SK-N-SH (cell line): ENCODE data around the gene LCE7A. TPM values are rescaled to one million over a fixed set of nuclear protein-coding genes. Genes with fewer than 3 reads are reported as not detected.

Source experiments
- CTCF ChIA-PET: fragments of 300-600, 350-600 bp; formaldehyde crosslinking; extraction: SDS; loops from one replicate; lab custom pipeline; 2021; lab: Yijun Ruan, JAX
- POLR2A ChIA-PET: fragments of 350-600 bp; sonication (Branson Sonifier 250); formaldehyde crosslinking; extraction: SDS; loops from one replicate; lab custom pipeline; 2020; ENCODE audit warnings: antibody characterized with exemption, inconsistent platforms; lab: Yijun Ruan, JAX
- DNase-seq: peaks from one replicate; pipeline ENCODE4 v3.0.0; 2012
- H2AFZ ChIP-seq: fragments of 200-600 bp; sonication (generic); 2 replicates; pipeline ENCODE4 v1.8.1; 2016; ENCODE audit warnings: antibody characterized with exemption, mild to moderate bottlenecking, low read depth
- H3F3A ChIP-seq: fragments of 200-600 bp; sonication (generic); replicated peaks from 2 replicates; pipeline ENCODE3; 2016; ENCODE audit warnings: antibody characterized with exemption, mild to moderate bottlenecking; ENCODE audit not compliant: insufficient read depth
- H3K27ac ChIP-seq, 2 experiments: fragments of 200-500 bp in 1 of 2; fragments of 200-600 bp in 1 of 2; sonication (Bioruptor generic) in 1 of 2; sonication (generic), shearing (Covaris generic) in 1 of 2; 2 replicates each; pipeline versions ENCODE4 v1.5.1 to v1.6.1; 2014 to 2016; ENCODE audit warnings: low read depth in 2 of 2, inconsistent platforms in 1 of 2, low read length in 1 of 2, mild to moderate bottlenecking in 1 of 2, mixed read lengths in 1 of 2
- H3K27me3 ChIP-seq: fragments of 200-600 bp; sonication (generic), shearing (Covaris generic); 2 replicates; pipeline ENCODE4 v1.6.1; 2016; ENCODE audit warnings: mixed run types; ENCODE audit not compliant: insufficient read depth
- H3K36me3 ChIP-seq, 2 experiments: fragments of 200-500 bp in 1 of 2; fragments of 200-600 bp in 1 of 2; sonication (Bioruptor generic) in 1 of 2; sonication (generic) in 1 of 2; replicated peaks in 1 of 2; 2 replicates each; pipeline versions ENCODE3 to v1.5.1; 2014 to 2016; ENCODE audit warnings: low read length in 1 of 2, mild to moderate bottlenecking in 1 of 2; ENCODE audit not compliant: insufficient read depth in 2 of 2, control insufficient read depth in 1 of 2
- H3K4me1 ChIP-seq, 2 experiments: fragments of 200-500 bp in 1 of 2; fragments of 200-600 bp in 1 of 2; sonication (Bioruptor generic) in 1 of 2; sonication (generic), shearing (Covaris generic) in 1 of 2; 2 replicates each; pipeline versions ENCODE4 v1.5.1 to v1.6.1; 2014 to 2016; ENCODE audit warnings: low read depth in 1 of 2, low read length in 1 of 2, mixed run types in 1 of 2; ENCODE audit not compliant: insufficient read depth in 2 of 2, control insufficient read depth in 1 of 2
- H3K4me2 ChIP-seq: fragments of 200-600 bp; sonication (generic), shearing (Covaris generic); 2 replicates; pipeline ENCODE4 v1.6.1; 2017; ENCODE audit warnings: mixed run types
- H3K4me3 ChIP-seq, 2 experiments: fragments of 200-500 bp in 1 of 2; fragments of 200-600 bp in 1 of 2; sonication (Bioruptor generic) in 1 of 2; sonication (generic), shearing (Covaris generic) in 1 of 2; 2 replicates each; pipeline versions ENCODE4 v1.5.1 to v1.8.1; 2014 to 2016; ENCODE audit warnings: low read depth in 2 of 2, inconsistent platforms in 1 of 2, low read length in 1 of 2, mild to moderate bottlenecking in 1 of 2, mixed read lengths in 1 of 2, moderate library complexity in 1 of 2
- H3K79me2 ChIP-seq: fragments of 200-600 bp; sonication (generic); 2 replicates; pipeline ENCODE4 v1.8.1; 2017; ENCODE audit warnings: mild to moderate bottlenecking; ENCODE audit not compliant: insufficient read depth
- H3K9ac ChIP-seq: fragments of 200-600 bp; sonication (generic); 2 replicates; pipeline ENCODE4 v1.6.1; 2017; ENCODE audit warnings: mixed run types
- H3K9me2 ChIP-seq: fragments of 200-600 bp; sonication (generic); 2 replicates; pipeline ENCODE4 v1.6.1; 2017; ENCODE audit warnings: mixed run types
- H3K9me3 ChIP-seq: fragments of 200-600 bp; sonication (generic); 2 replicates; pipeline ENCODE4 v1.6.1; 2017; ENCODE audit warnings: mixed run types, mild to moderate bottlenecking, moderate library complexity
- H4K20me1 ChIP-seq: fragments of 200-600 bp; sonication (generic); 2 replicates; pipeline ENCODE4 v1.6.1; 2017; ENCODE audit warnings: mild to moderate bottlenecking, mixed run types; ENCODE audit not compliant: insufficient read depth
- CTCF ChIP-seq: fragments of 200-600 bp; sonication (generic); IDR thresholded peaks from 2 replicates; pipeline ENCODE4 v1.6.1; 2017; ENCODE audit warnings: antibody characterized with exemption, mild to moderate bottlenecking, moderate library complexity
- EZH2phosphoT487 ChIP-seq: fragments of 200-600 bp; sonication (generic); IDR thresholded peaks from 2 replicates; pipeline ENCODE4 v1.6.1; 2017; ENCODE audit warnings: low read depth, mixed run types, mild to moderate bottlenecking, antibody characterized with exemption, moderate library complexity, borderline replicate concordance
- FOXJ3 ChIP-seq: sonication (generic); formaldehyde crosslinking; IDR thresholded peaks from 2 replicates; pipeline ENCODE4 v1.5.1; 2020; ENCODE audit warnings: mild to moderate bottlenecking, missing genetic modification reagents
- GABPA ChIP-seq: IDR thresholded peaks from 2 replicates; pipeline ENCODE4 v1.4.0; 2012; ENCODE audit warnings: low read depth, mild to moderate bottlenecking
- GATA2 ChIP-seq: sonication (generic); formaldehyde crosslinking; IDR thresholded peaks from 2 replicates; pipeline ENCODE4 v1.5.0; 2020; ENCODE audit warnings: mild to moderate bottlenecking, missing genetic modification reagents
- MAX ChIP-seq: IDR thresholded peaks from 2 replicates; pipeline ENCODE4 v1.4.0; 2012; ENCODE audit warnings: low read depth
- MEF2A ChIP-seq: IDR thresholded peaks from 2 replicates; pipeline ENCODE4 v1.4.0; 2012; ENCODE audit warnings: low read depth, borderline replicate concordance
- NFIC ChIP-seq: IDR thresholded peaks from 2 replicates; pipeline ENCODE4 v1.4.0; 2012; ENCODE audit warnings: borderline replicate concordance
- RAD21 ChIP-seq: IDR thresholded peaks from 2 replicates; pipeline ENCODE4 v1.6.1; 2012; ENCODE audit warnings: mild to moderate bottlenecking, low read length
- REST ChIP-seq: IDR thresholded peaks from 2 replicates; pipeline ENCODE4 v1.6.1; 2012; ENCODE audit warnings: mild to moderate bottlenecking, low read depth, low read length, moderate library complexity
- RFX5 ChIP-seq: IDR thresholded peaks from 2 replicates; pipeline ENCODE4 v1.6.1; 2012; ENCODE audit warnings: mild to moderate bottlenecking, improper control_type of control experiment, low read length
- RXRA ChIP-seq: IDR thresholded peaks from 2 replicates; pipeline ENCODE4 v1.4.0; 2012; ENCODE audit warnings: low read depth, mild to moderate bottlenecking, borderline replicate concordance
- SIN3A ChIP-seq: IDR thresholded peaks from 2 replicates; pipeline ENCODE4 v1.6.1; 2012; ENCODE audit warnings: low read depth, mild to moderate bottlenecking, low read length, moderate library complexity, borderline replicate concordance
- TCF12 ChIP-seq: IDR thresholded peaks from 2 replicates; pipeline ENCODE4 v1.4.0; 2012
- TEAD4 ChIP-seq: IDR thresholded peaks from 2 replicates; pipeline ENCODE4 v1.4.0; 2012; ENCODE audit warnings: mild to moderate bottlenecking, borderline replicate concordance; ENCODE audit not compliant: insufficient read depth
- WGBS: methylation state at CpG from one replicate; pipeline ENCODE4 v1.1.6; 2017; ENCODE audit warnings: low lambda C conversion rate; 5-methylcytosine and 5-hydroxymethylcytosine counted together
- polyA plus RNA-seq, 3 experiments: library from polyadenylated mRNA; depleted of rRNA; stranded (reverse); fragments of >200 nt; gene quantifications; 2 replicates each; pipeline ENCODE4 v1.2.3, GENCODE V29; 2012
- TF ChIP-seq, protein P1 (sequence below): IDR thresholded peaks from 2 replicates; pipeline ENCODE4; 2012

The LCE7A gene
- polyA plus RNA-seq, 1 of the 3 experiments (the other 2 are of a cell fraction): not detected

DNA sequence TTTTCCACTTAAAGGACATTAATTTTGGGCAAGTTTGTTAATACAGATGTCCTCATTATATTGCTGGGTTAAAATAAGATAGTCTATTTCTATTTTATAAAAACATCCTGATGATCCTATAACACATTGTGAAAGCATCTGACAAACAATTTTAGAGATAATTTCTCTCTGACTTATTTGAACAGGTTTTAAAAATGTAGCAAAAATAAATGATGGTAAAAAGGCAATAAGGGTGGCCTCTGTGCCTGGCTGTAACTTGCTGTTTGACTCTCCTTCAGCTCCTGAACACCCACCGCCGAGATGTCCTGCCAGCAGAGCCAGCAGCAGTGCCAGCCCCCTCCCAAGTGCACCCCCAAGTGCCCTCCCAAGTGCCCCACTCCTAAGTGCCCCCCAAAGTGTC lies 32.6 kb upstream of the LCE7A start, which contains the start of gene LCE1A:
LCE1A (plus strand) TSS at position 301 of the 400 bp plus-strand sequence; CDS start at position 301, 0 bp downstream.
- no peaks in the 10 kb centered on the region for H3K79me2 ChIP-seq
- H3K4me3 ChIP-seq: no peak within 1 kb of the TSS
- H2AFZ ChIP-seq: no peak within 1 kb of the TSS
- no peaks in the 10 kb centered on the region for H4K20me1 ChIP-seq
- H3F3A ChIP-seq: no peaks in the 10 kb centered on the region
- H3K4me2 ChIP-seq: no peak within 1 kb of the TSS
- no peak for DNase-seq
- H3K9me2 ChIP-seq: no peaks in the 10 kb centered on the region
- ChIA-PET CTCF (no interaction called here), POLR2A (no interaction called here)
- H3K9ac ChIP-seq: no peak within 1 kb of the TSS
- no peak for TF ChIP-seq TEAD4
- TF ChIP-seq, all 33 proteins: peak for 0
- Histone ChIP-seq H3K36me3 (no peaks in the 10 kb centered on the region), H3K9me3 (no peaks in the 10 kb centered on the region), H3K27ac (no peak within 1 kb of the TSS), H3K4me1 (no peaks in the 10 kb centered on the region; a peak in 1 of 4 replicates), H3K27me3 (peaks cover 7% of the 10 kb centered on the region; the same call in 1 of the 2 replicates)
- WGBS: 0% methylated on average over 2 of the region's 2 CpGs

DNA sequence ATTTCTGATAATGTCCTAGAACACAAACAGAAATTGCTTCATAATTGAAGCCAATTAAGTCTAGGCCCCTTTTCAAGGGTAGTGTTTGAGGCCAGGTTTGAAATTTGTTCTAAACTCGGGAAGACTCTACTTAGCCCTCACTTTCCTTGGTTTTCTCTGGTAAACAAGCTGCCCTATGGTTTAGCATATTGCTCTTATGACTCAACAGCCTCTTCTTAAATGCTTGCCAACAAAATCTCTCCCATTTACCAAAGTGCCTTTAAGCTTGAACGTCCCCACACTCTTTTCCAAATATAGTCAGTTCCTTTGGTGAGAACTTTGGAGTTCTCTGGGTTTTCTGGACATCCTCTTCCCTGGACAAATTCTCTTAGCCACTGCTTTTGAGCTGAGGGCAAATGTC lies 22.9 kb upstream of the LCE7A start:
- no peak for DNase-seq
- ChIA-PET POLR2A (no interaction called here), CTCF (interaction anchor here (0.7 to 1.5 kb wide), 2 partner anchors 15 to 79 kb away, joined by 3 read pairs; partner anchors contain the start of gene KPRP)
- Histone ChIP-seq H3K27ac (no peak overlapping the region), H3K9me2 (no peaks in the 10 kb centered on the region), H3K27me3 (no peaks in the 10 kb centered on the region; the same call in 1 of the 2 replicates), H3K4me2 (no peak overlapping the region), H3K9me3 (no peaks in the 10 kb centered on the region), H3K9ac (no peak overlapping the region), H3K4me1 (no peaks in the 10 kb centered on the region), H2AFZ (no peak overlapping the region), H3K79me2 (no peaks in the 10 kb centered on the region), H3K4me3 (no peak overlapping the region), H3K36me3 (no peaks in the 10 kb centered on the region), H3F3A (no peaks in the 10 kb centered on the region), H4K20me1 (no peaks in the 10 kb centered on the region)
- TF ChIP-seq RAD21: no peak
- WGBS: 0% methylated on average over 2 of the region's 2 CpGs

DNA sequence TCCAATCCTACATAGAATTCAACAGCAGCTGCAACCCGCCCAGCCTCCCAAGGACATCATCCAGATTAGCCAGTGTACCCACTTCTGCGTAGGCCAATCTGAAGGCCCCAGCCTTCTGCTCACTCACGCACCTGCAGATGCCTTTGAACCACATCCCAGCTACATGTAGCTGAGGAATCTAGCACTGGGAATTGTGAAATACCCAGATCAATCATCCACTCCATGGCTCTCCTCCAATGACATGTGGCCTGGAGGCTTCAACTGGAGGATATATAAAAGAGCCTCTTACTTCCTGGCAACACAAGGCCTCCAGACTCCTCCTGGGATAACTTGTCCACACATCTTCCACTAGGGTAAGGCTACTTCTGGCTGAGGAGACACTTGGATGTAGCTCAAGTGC lies 17.2 kb upstream of the LCE7A start, which contains the start of gene LCE6A:
LCE6A (plus strand) TSS at position 301 of the 400 bp plus-strand sequence. CDS start 665 bp downstream, outside the sequence.
- H4K20me1 ChIP-seq: 0 out of 2 replicates have a peak, but pooled peaks cover 3% of the 10 kb centered on the region
- no peaks in the 10 kb centered on the region; the same call in 1 of the 2 replicates for H3K27me3 ChIP-seq
- no peaks in the 10 kb centered on the region for H3K9me2 ChIP-seq
- POLR2A ChIA-PET: no interaction called here
- no peak within 1 kb of the TSS for H3K4me2 ChIP-seq
- H2AFZ ChIP-seq: no peak within 1 kb of the TSS
- no peaks in the 10 kb centered on the region for H3K9me3 ChIP-seq
- H3K27ac ChIP-seq: no peak within 1 kb of the TSS
- WGBS: 27% methylated on average over 3 of the region's 3 CpGs
- no peaks in the 10 kb centered on the region for H3K4me1 ChIP-seq
- CTCF ChIA-PET: no interaction called here
- no peaks in the 10 kb centered on the region for H3K36me3 ChIP-seq
- no peaks in the 10 kb centered on the region for H3F3A ChIP-seq
- no peak within 1 kb of the TSS for H3K9ac ChIP-seq
- H3K79me2 ChIP-seq: no peaks in the 10 kb centered on the region
- no peak within 1 kb of the TSS for H3K4me3 ChIP-seq
- DNase-seq: no peak
- no peak for TF ChIP-seq TCF12
- no peak for TF ChIP-seq GATA2 (CRISPR knock-in tag)
- no peak for TF ChIP-seq RFX5
- TF ChIP-seq EZH2phosphoT487: no peak
- no peak for TF ChIP-seq CTCF
- TF ChIP-seq SIN3A: no peak
- TF ChIP-seq MEF2A: no peak
- TF ChIP-seq NFIC: no peak
- TF ChIP-seq REST: no peak
- TF ChIP-seq GABPA: no peak
- TF ChIP-seq RXRA: no peak
- TF ChIP-seq, protein P1, sequence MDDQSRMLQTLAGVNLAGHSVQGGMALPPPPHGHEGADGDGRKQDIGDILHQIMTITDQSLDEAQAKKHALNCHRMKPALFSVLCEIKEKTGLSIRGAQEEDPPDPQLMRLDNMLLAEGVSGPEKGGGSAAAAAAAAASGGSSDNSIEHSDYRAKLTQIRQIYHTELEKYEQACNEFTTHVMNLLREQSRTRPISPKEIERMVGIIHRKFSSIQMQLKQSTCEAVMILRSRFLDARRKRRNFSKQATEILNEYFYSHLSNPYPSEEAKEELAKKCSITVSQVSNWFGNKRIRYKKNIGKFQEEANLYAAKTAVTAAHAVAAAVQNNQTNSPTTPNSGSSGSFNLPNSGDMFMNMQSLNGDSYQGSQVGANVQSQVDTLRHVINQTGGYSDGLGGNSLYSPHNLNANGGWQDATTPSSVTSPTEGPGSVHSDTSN: no peak
- TF ChIP-seq MAX: no peak
- TF ChIP-seq FOXJ3 (CRISPR knock-in tag): no peak
